PFSK-1 (cell line): ENCODE data around the gene MAB21L4.

Experiments
- FOXP2 ChIP-seq: optimal IDR thresholded peaks from 2 replicates; pipeline ENCODE3; 2011; ENCODE audit warnings: borderline replicate concordance, control low read depth, inconsistent platforms; ENCODE audit not compliant: insufficient read depth; ENCODE audit errors: extremely low read length, extremely low read depth
- POLR2AphosphoS5 ChIP-seq: IDR thresholded peaks from 2 replicates; pipeline ENCODE4 v1.6.1; 2012; ENCODE audit warnings: low read depth, mild to moderate bottlenecking, control low read depth, low read length, moderate library complexity
- SIN3A ChIP-seq: IDR thresholded peaks from 2 replicates; pipeline ENCODE4 v1.6.1; 2012; ENCODE audit warnings: mild to moderate bottlenecking, low read length, moderate library complexity, borderline replicate concordance; ENCODE audit not compliant: insufficient read depth
- TAF1 ChIP-seq: IDR thresholded peaks from 2 replicates; pipeline ENCODE4 v1.6.1; 2012; ENCODE audit warnings: low read length, control low read depth, borderline replicate concordance; ENCODE audit not compliant: insufficient read depth
- TF ChIP-seq, protein P1 (sequence below), 2 experiments: IDR thresholded peaks; 2 replicates each; pipeline versions ENCODE4 v1.6.1 to v1.8.0; 2011 to 2012; ENCODE audit warnings: low read depth in 2 of 2, low read length in 2 of 2, control low read depth in 1 of 2, inconsistent platforms in 1 of 2, mild to moderate bottlenecking in 1 of 2, moderate library complexity in 1 of 2; ENCODE audit not compliant: insufficient read depth in 1 of 2

DNA sequence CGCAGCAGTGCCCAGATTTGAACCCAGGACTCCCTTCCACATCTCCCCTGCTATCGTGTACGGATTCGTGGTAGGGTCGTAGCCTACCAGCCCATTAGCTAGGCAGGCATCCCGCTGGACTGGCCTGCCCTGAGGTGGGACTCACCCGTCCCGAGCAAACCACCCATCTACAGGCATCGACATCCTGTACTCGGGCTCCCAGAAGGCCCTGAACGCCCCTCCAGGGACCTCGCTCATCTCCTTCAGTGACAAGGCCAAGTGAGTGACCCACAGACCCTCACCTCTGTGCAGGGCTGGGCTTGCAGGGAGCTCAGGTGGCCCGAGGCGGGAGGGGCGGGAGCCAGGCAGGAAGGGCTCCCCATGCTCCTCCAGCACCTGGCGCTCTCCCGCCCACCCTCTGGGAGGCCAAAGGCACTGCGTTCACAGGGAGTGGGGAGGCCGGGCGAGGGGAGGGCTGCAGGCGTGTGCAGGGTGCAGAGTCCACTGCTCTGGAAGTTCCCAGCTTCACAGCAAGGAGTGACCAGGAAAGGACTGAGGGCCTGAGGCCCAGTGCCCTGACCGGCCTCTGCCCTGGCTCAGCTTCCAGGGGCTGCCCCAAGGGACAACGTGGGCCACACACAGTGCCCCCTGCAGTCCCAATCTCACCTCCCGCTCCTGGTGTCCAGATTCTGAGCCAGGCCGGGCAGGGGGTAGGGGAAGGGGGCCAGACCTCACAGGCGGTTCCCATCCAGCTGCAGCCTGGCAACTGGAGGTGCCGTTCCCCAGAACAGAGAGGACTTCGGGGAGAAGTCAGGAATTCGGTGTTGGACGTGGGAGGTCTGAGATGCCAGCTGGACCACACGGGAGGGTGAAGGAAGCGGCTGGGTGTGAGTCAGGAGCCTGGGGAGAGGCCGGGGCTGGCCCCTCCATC, 21.9 kb downstream of the MAB21L4 start:
- TF ChIP-seq TAF1 (no peak), SIN3A (no peak), FOXP2 (no peak), POLR2AphosphoS5 (no peak)
- TF ChIP-seq, protein P1, sequence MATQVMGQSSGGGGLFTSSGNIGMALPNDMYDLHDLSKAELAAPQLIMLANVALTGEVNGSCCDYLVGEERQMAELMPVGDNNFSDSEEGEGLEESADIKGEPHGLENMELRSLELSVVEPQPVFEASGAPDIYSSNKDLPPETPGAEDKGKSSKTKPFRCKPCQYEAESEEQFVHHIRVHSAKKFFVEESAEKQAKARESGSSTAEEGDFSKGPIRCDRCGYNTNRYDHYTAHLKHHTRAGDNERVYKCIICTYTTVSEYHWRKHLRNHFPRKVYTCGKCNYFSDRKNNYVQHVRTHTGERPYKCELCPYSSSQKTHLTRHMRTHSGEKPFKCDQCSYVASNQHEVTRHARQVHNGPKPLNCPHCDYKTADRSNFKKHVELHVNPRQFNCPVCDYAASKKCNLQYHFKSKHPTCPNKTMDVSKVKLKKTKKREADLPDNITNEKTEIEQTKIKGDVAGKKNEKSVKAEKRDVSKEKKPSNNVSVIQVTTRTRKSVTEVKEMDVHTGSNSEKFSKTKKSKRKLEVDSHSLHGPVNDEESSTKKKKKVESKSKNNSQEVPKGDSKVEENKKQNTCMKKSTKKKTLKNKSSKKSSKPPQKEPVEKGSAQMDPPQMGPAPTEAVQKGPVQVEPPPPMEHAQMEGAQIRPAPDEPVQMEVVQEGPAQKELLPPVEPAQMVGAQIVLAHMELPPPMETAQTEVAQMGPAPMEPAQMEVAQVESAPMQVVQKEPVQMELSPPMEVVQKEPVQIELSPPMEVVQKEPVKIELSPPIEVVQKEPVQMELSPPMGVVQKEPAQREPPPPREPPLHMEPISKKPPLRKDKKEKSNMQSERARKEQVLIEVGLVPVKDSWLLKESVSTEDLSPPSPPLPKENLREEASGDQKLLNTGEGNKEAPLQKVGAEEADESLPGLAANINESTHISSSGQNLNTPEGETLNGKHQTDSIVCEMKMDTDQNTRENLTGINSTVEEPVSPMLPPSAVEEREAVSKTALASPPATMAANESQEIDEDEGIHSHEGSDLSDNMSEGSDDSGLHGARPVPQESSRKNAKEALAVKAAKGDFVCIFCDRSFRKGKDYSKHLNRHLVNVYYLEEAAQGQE (IDR thresholded peaks at IDR 0.05; ENCODE audit: insufficient read depth in 1 of 2, low read depth in 2 of 2, low read length in 2 of 2): no peak
